Neutrophil (primary cell): ENCODE measurements around the gene RASSF1.

Experiments used
- H3K27ac ChIP-seq: fragments of 200-600 bp; sonication (generic); 2 replicates; pipeline ENCODE4 v1.5.1; 2016; ENCODE audit warnings: mild to moderate bottlenecking, moderate library complexity
- H3K27me3 ChIP-seq: fragments of 200-600 bp; sonication (generic); 2 replicates; pipeline ENCODE4 v1.6.0; 2016; ENCODE audit warnings: mild to moderate bottlenecking
- H3K36me3 ChIP-seq: fragments of 200-600 bp; sonication (generic); 2 replicates; pipeline ENCODE4 v1.5.1; 2017
- H3K4me1 ChIP-seq, 2 experiments: fragments of 200-600 bp in 1 of 2; sonication (generic) in 1 of 2; 1 replicate in 1 of 2; 2 replicates in 1 of 2; pipeline versions ENCODE4 v1.5.1 to v1.6.1; 2013 to 2016; ENCODE audit warnings: low read depth in 1 of 2, low read length in 1 of 2, mild to moderate bottlenecking in 1 of 2, moderate library complexity in 1 of 2; ENCODE audit not compliant: control insufficient read depth in 1 of 2, insufficient read depth in 1 of 2
- H3K4me3 ChIP-seq, 2 experiments: fragments of 200-600 bp in 1 of 2; sonication (generic) in 1 of 2; 1 replicate in 1 of 2; 2 replicates in 1 of 2; pipeline ENCODE4 v1.5.1; 2013 to 2016; ENCODE audit warnings: low read depth in 1 of 2, low read length in 1 of 2, mild to moderate bottlenecking in 1 of 2, moderate library complexity in 1 of 2
- H3K9me3 ChIP-seq: fragments of 200-600 bp; sonication (generic); 2 replicates; pipeline ENCODE4 v1.5.1; 2016
- CTCF ChIP-seq: fragments of 200-600 bp; sonication (generic); IDR thresholded peaks from 2 replicates; pipeline ENCODE4 v1.5.1; 2016; ENCODE audit warnings: antibody characterized with exemption

Gene RASSF1

GRCh38 chr3:50339485-50340146, 1.0 kb downstream of the RASSF1 start:
- H3K9me3 ChIP-seq: no peaks in the 10 kb centered on the region
- H3K27ac ChIP-seq: peak overlapping the region; percentile 100
- no peaks in the 10 kb centered on the region for H3K36me3 ChIP-seq
- peak overlapping the region; percentile 91 to 93 for H3K4me3 ChIP-seq
- no peak for TF ChIP-seq CTCF
- no peaks in the 10 kb centered on the region for H3K27me3 ChIP-seq
- peaks cover 72% of the 10 kb centered on the region in 2 experiments for H3K4me1 ChIP-seq

GRCh38 chr3:50338965-50339364, 1.7 kb downstream of the RASSF1 start:
- peak; percentile 14 for TF ChIP-seq CTCF
- H3K36me3 ChIP-seq: no peaks in the 10 kb centered on the region
- H3K27me3 ChIP-seq: no peaks in the 10 kb centered on the region
- peak overlapping the region; percentile 91 to 93 for H3K4me3 ChIP-seq
- H3K9me3 ChIP-seq: no peaks in the 10 kb centered on the region
- H3K27ac ChIP-seq: peak overlapping the region; percentile 100
- peaks cover 71 to 78% of the 10 kb centered on the region in 2 experiments for H3K4me1 ChIP-seq

- Histone ChIP-seq H3K36me3 (no peaks in the 10 kb centered on the region), H3K27me3 (no peaks in the 10 kb centered on the region), H3K9me3 (no peaks in the 10 kb centered on the region), H3K27ac (peak overlapping the region; percentile 100), H3K4me3 (peak overlapping the region; percentile 91 to 93), H3K4me1 (peaks cover 60 to 70% of the 10 kb centered on the region in 2 experiments)
- peak; percentile 18 for TF ChIP-seq CTCF
Measured at GRCh38 chr3:50337175-50337861, 3.3 kb downstream of the RASSF1 start.

- Histone ChIP-seq H3K9me3 (no peaks in the 10 kb centered on the region), H3K27ac (peak overlapping the region; percentile 100), H3K36me3 (peaks cover 7% of the 10 kb centered on the region), H3K27me3 (no peaks in the 10 kb centered on the region), H3K4me3 (peak overlapping the region; percentile 91 to 93), H3K4me1 (peaks cover 53 to 63% of the 10 kb centered on the region in 2 experiments)
- TF ChIP-seq CTCF: no peak
Measured at GRCh38 chr3:50336452-50337174, 4.0 kb downstream of the RASSF1 start.

GRCh38 chr3:50334339-50335075, 6.1 kb downstream of the RASSF1 start:
- Histone ChIP-seq H3K36me3 (peaks cover 28% of the 10 kb centered on the region), H3K4me1 (peaks cover 32 to 42% of the 10 kb centered on the region in 2 experiments), H3K4me3 (no peak overlapping the region), H3K27me3 (no peaks in the 10 kb centered on the region), H3K9me3 (no peaks in the 10 kb centered on the region), H3K27ac (peak overlapping the region; percentile 46)
- no peak for TF ChIP-seq CTCF
